HEK293 (cell line): Measurements from ENCODE around the gene NR1H3.

Experiments used
- CTCF ChIA-PET: fragments of 350-600 bp; formaldehyde crosslinking; extraction: SDS; loops from one replicate; lab custom pipeline; 2021; ENCODE audit warnings: antibody characterized with exemption; lab: Yijun Ruan, JAX
- POLR2A ChIA-PET: fragments of 300-600 bp; formaldehyde crosslinking; extraction: SDS; loops from one replicate; lab custom pipeline; 2020; ENCODE audit warnings: antibody characterized with exemption, inconsistent platforms; lab: Yijun Ruan, JAX
- H3K27ac ChIP-seq: fragments of 200-500 bp; sonication (Bioruptor generic); 2 replicates; pipeline ENCODE4 v1.5.1; 2014; ENCODE audit warnings: low read depth, low read length, control low read depth, inconsistent platforms; ENCODE audit errors: extremely low read depth
- H3K36me3 ChIP-seq, 2 experiments: fragments of 200-500 bp in 1 of 2; sonication (Bioruptor generic) in 1 of 2; 1 replicate in 1 of 2; 2 replicates in 1 of 2; pipeline ENCODE4 v1.5.1; 2014 to 2017; ENCODE audit warnings: inconsistent platforms in 2 of 2, low read length in 2 of 2; ENCODE audit not compliant: control insufficient read depth in 2 of 2, insufficient read depth in 1 of 2
- H3K4me1 ChIP-seq: fragments of 200-500 bp; sonication (Bioruptor generic); 2 replicates; pipeline ENCODE4 v1.5.1; 2014; ENCODE audit warnings: mild to moderate bottlenecking, low read length, inconsistent platforms; ENCODE audit not compliant: control insufficient read depth, insufficient read depth
- H3K4me3 ChIP-seq: 2 replicates; pipeline ENCODE4 v1.5.1; 2011; ENCODE audit warnings: low read depth, mild to moderate bottlenecking, control low read depth, low read length, moderate library complexity
- H3K9me3 ChIP-seq: fragments of 200-500 bp; sonication (Bioruptor generic); 2 replicates; pipeline ENCODE4 v1.5.1; 2014; ENCODE audit warnings: low read depth, low read length, inconsistent platforms; ENCODE audit not compliant: control insufficient read depth, insufficient read depth
- BCL11B ChIP-seq: fragments of 450-650 bp; formaldehyde crosslinking; IDR thresholded peaks from 2 replicates; pipeline ENCODE4 v1.5.1; 2016; ENCODE audit warnings: low read depth, missing biosample characterization, missing genetic modification characterization
- ELK4 ChIP-seq: IDR thresholded peaks from 2 replicates; pipeline ENCODE4 v1.6.1; 2011; ENCODE audit warnings: mild to moderate bottlenecking, low read depth, low read length, borderline replicate concordance
- FEZF1 ChIP-seq: fragments of 450-650 bp; formaldehyde crosslinking; IDR thresholded peaks from 2 replicates; pipeline ENCODE4 v1.5.1; 2016; ENCODE audit warnings: missing biosample characterization, missing genetic modification characterization
- KLF10 ChIP-seq: fragments of 450-650 bp; IDR thresholded peaks from 2 replicates; pipeline ENCODE4 v1.5.1; 2018; ENCODE audit warnings: missing biosample characterization, mild to moderate bottlenecking, missing genetic modification characterization
- KLF17 ChIP-seq: fragments of 450-650 bp; formaldehyde crosslinking; IDR thresholded peaks from 2 replicates; pipeline ENCODE4 v1.5.1; 2016; ENCODE audit warnings: missing biosample characterization, missing genetic modification characterization
- PRDM1 ChIP-seq: fragments of 450-650 bp; formaldehyde crosslinking; IDR thresholded peaks from 2 replicates; pipeline ENCODE4; 2016; ENCODE audit warnings: missing biosample characterization, missing genetic modification characterization
- ZBTB7A ChIP-seq: fragments of 450-650 bp; formaldehyde crosslinking; IDR thresholded peaks from 2 replicates; pipeline ENCODE4 v1.5.1; 2016; ENCODE audit warnings: low read depth, missing biosample characterization, missing genetic modification characterization
- ZFHX2 ChIP-seq: fragments of 450-650 bp; formaldehyde crosslinking; conservative IDR thresholded peaks from 2 replicates; pipeline ENCODE4 v1.5.1; 2016; ENCODE audit warnings: missing biosample characterization, missing genetic modification characterization
- ZFP69B ChIP-seq: fragments of 450-650 bp; formaldehyde crosslinking; IDR thresholded peaks from 2 replicates; pipeline ENCODE4 v1.5.1; 2016; ENCODE audit warnings: missing biosample characterization, missing genetic modification characterization
- ZIC2 ChIP-seq: fragments of 450-650 bp; formaldehyde crosslinking; IDR thresholded peaks from 2 replicates; pipeline ENCODE4 v1.5.1; 2016; ENCODE audit warnings: missing biosample characterization, missing genetic modification characterization
- ZNF155 ChIP-seq: fragments of 450-650 bp; formaldehyde crosslinking; IDR thresholded peaks from 2 replicates; pipeline ENCODE4 v1.5.1; 2016; ENCODE audit warnings: missing biosample characterization, missing genetic modification characterization
- ZNF184 ChIP-seq: fragments of 450-650 bp; IDR thresholded peaks from 2 replicates; pipeline ENCODE4 v1.5.1; 2018; ENCODE audit warnings: missing biosample characterization, mild to moderate bottlenecking, missing genetic modification characterization
- ZNF2 ChIP-seq: fragments of 450-650 bp; formaldehyde crosslinking; IDR thresholded peaks from 2 replicates; pipeline ENCODE4 v1.5.1; 2016; ENCODE audit warnings: missing biosample characterization, missing genetic modification characterization
- ZNF202 ChIP-seq: fragments of 450-650 bp; formaldehyde crosslinking; IDR thresholded peaks from 2 replicates; pipeline ENCODE4 v1.5.1; 2016; ENCODE audit warnings: missing biosample characterization, missing genetic modification characterization, borderline replicate concordance
- ZNF341 ChIP-seq: fragments of 450-650 bp; formaldehyde crosslinking; IDR thresholded peaks from 2 replicates; pipeline ENCODE4; 2016; ENCODE audit warnings: low read depth, missing biosample characterization, missing genetic modification characterization
- ZNF362 ChIP-seq: fragments of 450-650 bp; formaldehyde crosslinking; IDR thresholded peaks from 2 replicates; pipeline ENCODE4 v1.5.1; 2016; ENCODE audit warnings: missing biosample characterization, missing genetic modification characterization
- ZNF561 ChIP-seq: fragments of 450-650 bp; IDR thresholded peaks from 2 replicates; pipeline ENCODE4 v1.5.1; 2018; ENCODE audit warnings: missing biosample characterization, missing genetic modification characterization, borderline replicate concordance
- ZNF623 ChIP-seq: fragments of 450-650 bp; formaldehyde crosslinking; IDR thresholded peaks from 2 replicates; pipeline ENCODE4 v1.5.1; 2016; ENCODE audit warnings: missing biosample characterization, missing genetic modification characterization
- ZNF629 ChIP-seq: fragments of 450-650 bp; formaldehyde crosslinking; IDR thresholded peaks from 2 replicates; pipeline ENCODE4 v1.5.1; 2017; ENCODE audit warnings: missing biosample characterization, missing genetic modification characterization
- ZNF664 ChIP-seq: fragments of 450-650 bp; formaldehyde crosslinking; IDR thresholded peaks from 2 replicates; pipeline ENCODE4 v1.5.1; 2016; ENCODE audit warnings: missing biosample characterization, missing genetic modification characterization
- TF ChIP-seq, protein P1 (sequence below): fragments of 450-650 bp; formaldehyde crosslinking; IDR thresholded peaks from 2 replicates; pipeline ENCODE4 v1.5.1; 2017; ENCODE audit warnings: missing biosample characterization, mild to moderate bottlenecking, missing genetic modification characterization, moderate library complexity
- TF ChIP-seq, protein P2 (sequence below): fragments of 450-650 bp; formaldehyde crosslinking; IDR thresholded peaks from 2 replicates; pipeline ENCODE4 v1.5.1; 2016; ENCODE audit warnings: missing biosample characterization, missing genetic modification characterization, borderline replicate concordance

The NR1H3 gene

GRCh38 chr11:47248664-47249377, 9.0 kb upstream of the NR1H3 start, which contains the start of gene ACP2 (continued):
- TF ChIP-seq KLF17 (peak; percentile 91), ZNF202 (tag by site-specific recombination) (no peak), ZNF184 (tag by site-specific recombination) (no peak; the same call in 1 of the 2 replicates), KLF10 (peak; percentile 42), ZIC2 (tag by site-specific recombination) (peak; percentile 55), ZNF623 (no peak), BCL11B (tag by site-specific recombination) (no peak)
- TF ChIP-seq, protein P1, sequence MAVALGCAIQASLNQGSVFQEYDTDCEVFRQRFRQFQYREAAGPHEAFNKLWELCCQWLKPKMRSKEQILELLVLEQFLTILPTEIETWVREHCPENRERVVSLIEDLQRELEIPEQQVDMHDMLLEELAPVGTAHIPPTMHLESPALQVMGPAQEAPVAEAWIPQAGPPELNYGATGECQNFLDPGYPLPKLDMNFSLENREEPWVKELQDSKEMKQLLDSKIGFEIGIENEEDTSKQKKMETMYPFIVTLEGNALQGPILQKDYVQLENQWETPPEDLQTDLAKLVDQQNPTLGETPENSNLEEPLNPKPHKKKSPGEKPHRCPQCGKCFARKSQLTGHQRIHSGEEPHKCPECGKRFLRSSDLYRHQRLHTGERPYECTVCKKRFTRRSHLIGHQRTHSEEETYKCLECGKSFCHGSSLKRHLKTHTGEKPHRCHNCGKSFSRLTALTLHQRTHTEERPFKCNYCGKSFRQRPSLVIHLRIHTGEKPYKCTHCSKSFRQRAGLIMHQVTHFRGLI (tag by site-specific recombination): no peak; the same call in 1 of the 2 replicates

DNA sequence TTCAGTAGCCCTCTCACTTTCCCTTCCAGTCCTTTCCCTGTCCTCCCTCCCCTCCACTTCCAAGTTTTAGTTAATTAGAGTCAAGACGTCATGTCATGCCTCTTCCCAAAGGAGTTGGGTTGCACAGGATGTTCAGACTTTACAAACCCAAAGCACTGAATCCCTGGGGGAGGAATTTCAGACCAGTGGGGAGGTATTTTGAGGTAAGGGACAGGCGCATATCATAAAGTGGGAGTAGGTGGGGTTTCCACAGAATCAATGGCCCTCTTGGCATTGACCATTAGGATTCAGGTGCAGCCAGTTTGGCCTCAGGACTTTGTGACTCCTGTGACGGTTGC, 8.4 kb upstream of the NR1H3 start:
- ChIA-PET CTCF (interaction anchor here (0.8 to 4.4 kb wide), 8 partner anchors 10 to 158 kb away, joined by 3 to 40 read pairs (median 4); partner anchors contain the start of genes NR1H3 and PACSIN3), POLR2A (interaction anchor here (1.0 to 6.7 kb wide), 17 partner anchors 8 to 313 kb away, joined by 3 to 61 read pairs (median 6); partner anchors contain the start of genes CSTPP1, DDB2, MADD and NR1H3)
- TF ChIP-seq ELK4 (no peak), PRDM1 (tag by site-specific recombination) (peak; percentile 46; the same call in 1 of the 2 replicates)
- peak overlapping the region; percentile 50; the same call in 1 of the 2 replicates for H3K27ac ChIP-seq
- no peaks in the 10 kb centered on the region for H3K9me3 ChIP-seq
- peaks cover 0 to 30% of the 10 kb centered on the region in 2 experiments; a peak in 2 of 3 replicates for H3K36me3 ChIP-seq
- peak overlapping the region; percentile 72 for H3K4me3 ChIP-seq
- H3K4me1 ChIP-seq: no peaks in the 10 kb centered on the region

- ChIA-PET CTCF (interaction anchor here (0.6 to 1.7 kb wide), 5 partner anchors 8 to 795 kb away, joined by 3 to 6 read pairs (median 4); no protein-coding TSS in a partner anchor), POLR2A (interaction anchor here (0.7 to 1.4 kb wide), 2 partner anchors 35 to 38 kb away, joined by 3 read pairs; no protein-coding TSS in a partner anchor)
- Histone ChIP-seq H3K27ac (no peak overlapping the region), H3K36me3 (peaks cover 0 to 12% of the 10 kb centered on the region in 2 experiments; a peak in 1 of 3 replicates), H3K9me3 (no peaks in the 10 kb centered on the region), H3K4me1 (no peaks in the 10 kb centered on the region), H3K4me3 (no peak overlapping the region)
- no peak for TF ChIP-seq ZNF155 (tag by site-specific recombination)
- TF ChIP-seq ZFHX2 (tag by site-specific recombination): peak; percentile 22
- TF ChIP-seq, protein P2, sequence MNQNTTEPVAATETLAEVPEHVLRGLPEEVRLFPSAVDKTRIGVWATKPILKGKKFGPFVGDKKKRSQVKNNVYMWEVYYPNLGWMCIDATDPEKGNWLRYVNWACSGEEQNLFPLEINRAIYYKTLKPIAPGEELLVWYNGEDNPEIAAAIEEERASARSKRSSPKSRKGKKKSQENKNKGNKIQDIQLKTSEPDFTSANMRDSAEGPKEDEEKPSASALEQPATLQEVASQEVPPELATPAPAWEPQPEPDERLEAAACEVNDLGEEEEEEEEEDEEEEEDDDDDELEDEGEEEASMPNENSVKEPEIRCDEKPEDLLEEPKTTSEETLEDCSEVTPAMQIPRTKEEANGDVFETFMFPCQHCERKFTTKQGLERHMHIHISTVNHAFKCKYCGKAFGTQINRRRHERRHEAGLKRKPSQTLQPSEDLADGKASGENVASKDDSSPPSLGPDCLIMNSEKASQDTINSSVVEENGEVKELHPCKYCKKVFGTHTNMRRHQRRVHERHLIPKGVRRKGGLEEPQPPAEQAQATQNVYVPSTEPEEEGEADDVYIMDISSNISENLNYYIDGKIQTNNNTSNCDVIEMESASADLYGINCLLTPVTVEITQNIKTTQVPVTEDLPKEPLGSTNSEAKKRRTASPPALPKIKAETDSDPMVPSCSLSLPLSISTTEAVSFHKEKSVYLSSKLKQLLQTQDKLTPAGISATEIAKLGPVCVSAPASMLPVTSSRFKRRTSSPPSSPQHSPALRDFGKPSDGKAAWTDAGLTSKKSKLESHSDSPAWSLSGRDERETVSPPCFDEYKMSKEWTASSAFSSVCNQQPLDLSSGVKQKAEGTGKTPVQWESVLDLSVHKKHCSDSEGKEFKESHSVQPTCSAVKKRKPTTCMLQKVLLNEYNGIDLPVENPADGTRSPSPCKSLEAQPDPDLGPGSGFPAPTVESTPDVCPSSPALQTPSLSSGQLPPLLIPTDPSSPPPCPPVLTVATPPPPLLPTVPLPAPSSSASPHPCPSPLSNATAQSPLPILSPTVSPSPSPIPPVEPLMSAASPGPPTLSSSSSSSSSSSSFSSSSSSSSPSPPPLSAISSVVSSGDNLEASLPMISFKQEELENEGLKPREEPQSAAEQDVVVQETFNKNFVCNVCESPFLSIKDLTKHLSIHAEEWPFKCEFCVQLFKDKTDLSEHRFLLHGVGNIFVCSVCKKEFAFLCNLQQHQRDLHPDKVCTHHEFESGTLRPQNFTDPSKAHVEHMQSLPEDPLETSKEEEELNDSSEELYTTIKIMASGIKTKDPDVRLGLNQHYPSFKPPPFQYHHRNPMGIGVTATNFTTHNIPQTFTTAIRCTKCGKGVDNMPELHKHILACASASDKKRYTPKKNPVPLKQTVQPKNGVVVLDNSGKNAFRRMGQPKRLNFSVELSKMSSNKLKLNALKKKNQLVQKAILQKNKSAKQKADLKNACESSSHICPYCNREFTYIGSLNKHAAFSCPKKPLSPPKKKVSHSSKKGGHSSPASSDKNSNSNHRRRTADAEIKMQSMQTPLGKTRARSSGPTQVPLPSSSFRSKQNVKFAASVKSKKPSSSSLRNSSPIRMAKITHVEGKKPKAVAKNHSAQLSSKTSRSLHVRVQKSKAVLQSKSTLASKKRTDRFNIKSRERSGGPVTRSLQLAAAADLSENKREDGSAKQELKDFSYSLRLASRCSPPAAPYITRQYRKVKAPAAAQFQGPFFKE (tag by site-specific recombination): no peak
- no peak for TF ChIP-seq FEZF1 (tag by site-specific recombination)
- no peak for TF ChIP-seq ZNF341 (tag by site-specific recombination)
- no peak for TF ChIP-seq ZNF2 (tag by site-specific recombination)
- no peak for TF ChIP-seq ZNF561 (tag by site-specific recombination)
- TF ChIP-seq ZNF664: no peak
- TF ChIP-seq ZBTB7A (tag by site-specific recombination): no peak
- no peak for TF ChIP-seq ZNF629 (tag by site-specific recombination)
- no peak for TF ChIP-seq ZNF362
- no peak for TF ChIP-seq ZFP69B (tag by site-specific recombination)
Measured at GRCh38 chr11:47251751-47252150, 6.0 kb upstream of the NR1H3 start.
